ENCODE measurements around the gene PXT1.
"Not testable (repeated sequence)": the region's sequence is repeated elsewhere in the genome, so short reads cannot be mapped to it uniquely, and the experiment has no call there.

Gene PXT1

GRCh38 chr6:36368421-36368820 lies 74.2 kb downstream of the PXT1 start:
- no peak for DNase-seq

DNA sequence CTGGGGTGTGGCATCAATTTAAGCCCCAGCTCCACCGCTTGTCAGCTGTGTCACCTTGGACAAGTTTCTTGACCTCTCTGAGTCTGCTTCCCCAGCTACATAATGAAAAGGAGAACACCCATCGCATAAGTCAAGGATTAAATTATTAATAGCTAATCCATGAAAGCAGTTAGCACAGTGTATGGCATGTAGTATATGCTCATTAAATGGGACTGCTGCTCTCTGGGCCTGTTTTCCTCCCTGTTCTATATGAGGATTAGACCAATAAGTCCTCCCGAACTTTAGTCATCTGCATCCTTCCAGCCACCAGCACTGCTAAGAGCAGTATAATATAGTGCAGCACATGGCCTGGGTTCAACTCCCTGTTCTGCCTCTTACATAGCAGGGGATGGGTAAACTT lies 74.9 kb downstream of the PXT1 start:
- DNase-seq: no peak

DNA sequence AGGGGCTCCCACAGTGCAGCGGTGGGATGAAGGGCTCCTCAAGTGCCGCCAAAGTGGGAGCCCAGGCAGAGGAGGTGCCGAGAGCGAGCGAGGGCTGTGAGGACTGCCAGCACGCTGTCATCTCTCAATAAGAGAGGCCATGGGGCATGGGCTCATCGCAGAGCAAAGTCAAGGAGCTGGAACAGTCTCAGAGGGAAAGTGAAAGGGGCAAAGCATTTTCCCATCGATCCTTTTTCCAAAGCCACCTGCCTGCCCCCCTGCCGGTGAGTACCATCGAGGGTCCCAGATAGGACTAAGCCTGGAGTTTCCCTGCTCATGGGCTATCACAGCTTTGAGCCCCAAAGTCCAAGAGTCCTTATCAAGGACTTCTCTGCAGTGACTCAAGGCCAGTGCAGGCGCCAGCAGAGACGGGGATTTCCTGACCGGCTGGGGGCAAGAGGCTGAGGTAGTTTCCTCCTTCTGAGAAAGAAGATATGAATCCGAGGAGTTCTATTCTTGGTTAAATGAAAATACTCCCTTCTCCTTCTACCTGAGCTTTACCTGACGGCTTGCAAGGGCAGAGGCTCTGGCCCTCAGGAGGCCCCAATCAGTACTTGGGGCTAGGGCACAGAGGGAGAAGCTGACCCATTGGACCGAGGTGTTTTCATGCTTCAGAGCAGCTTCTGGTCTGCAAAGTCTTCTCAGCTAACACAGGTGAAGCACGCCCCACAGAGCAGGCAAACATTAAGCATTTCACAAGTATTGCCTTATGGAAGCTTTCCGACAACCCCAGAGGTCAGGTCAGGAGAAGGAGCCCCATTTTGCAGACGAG lies 77.8 kb downstream of the PXT1 start:
- DNase-seq: peak in 1 of 2 donors; percentile 12

- not testable (repeated sequence) for DNase-seq
Observed at GRCh38 chr6:36364061-36364635, 78.5 kb downstream of the PXT1 start.

DNA sequence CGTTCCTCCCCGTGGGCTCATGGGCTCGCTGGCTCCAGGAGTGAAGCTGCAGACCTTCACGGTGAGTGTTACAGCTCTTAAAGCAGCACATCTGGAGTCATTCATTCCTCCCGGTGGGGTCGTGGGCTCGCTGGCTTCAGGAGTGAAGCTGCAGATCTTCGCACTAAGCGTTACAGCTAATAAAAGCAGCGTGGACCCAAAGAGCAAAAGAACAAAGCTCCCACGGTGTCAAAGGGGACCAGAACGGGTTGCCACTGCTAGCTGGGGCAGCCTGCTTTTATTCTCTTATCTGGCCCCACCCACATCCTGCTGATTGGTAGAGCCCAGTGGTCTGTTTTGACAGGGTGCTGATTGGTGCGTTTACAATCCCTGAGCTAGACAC lies 79.3 kb downstream of the PXT1 start:
- DNase-seq: not testable (repeated sequence)

GRCh38 chr6:36362551-36363370 lies 79.9 kb downstream of the PXT1 start:
- no peak for DNase-seq

DNA sequence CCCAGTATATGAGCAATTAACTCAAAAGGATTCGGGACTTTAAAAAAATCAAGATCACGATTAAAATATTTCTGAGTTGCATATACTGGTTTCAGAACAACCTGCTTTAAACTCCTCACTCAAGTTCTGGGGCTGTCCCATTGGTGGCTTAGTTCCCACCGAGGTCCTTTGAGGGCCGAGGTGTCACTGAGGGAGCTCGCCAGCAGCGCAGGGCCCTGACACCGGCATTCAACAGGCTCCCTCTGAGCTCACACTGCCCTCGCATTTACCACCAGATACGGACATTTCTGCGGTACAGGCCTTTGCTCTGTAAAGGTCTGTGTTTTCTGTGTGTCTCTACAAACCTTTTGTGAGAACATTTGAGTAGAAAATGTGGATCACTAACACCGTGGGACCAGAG lies 81.6 kb downstream of the PXT1 start:
- no peak for DNase-seq

DNA sequence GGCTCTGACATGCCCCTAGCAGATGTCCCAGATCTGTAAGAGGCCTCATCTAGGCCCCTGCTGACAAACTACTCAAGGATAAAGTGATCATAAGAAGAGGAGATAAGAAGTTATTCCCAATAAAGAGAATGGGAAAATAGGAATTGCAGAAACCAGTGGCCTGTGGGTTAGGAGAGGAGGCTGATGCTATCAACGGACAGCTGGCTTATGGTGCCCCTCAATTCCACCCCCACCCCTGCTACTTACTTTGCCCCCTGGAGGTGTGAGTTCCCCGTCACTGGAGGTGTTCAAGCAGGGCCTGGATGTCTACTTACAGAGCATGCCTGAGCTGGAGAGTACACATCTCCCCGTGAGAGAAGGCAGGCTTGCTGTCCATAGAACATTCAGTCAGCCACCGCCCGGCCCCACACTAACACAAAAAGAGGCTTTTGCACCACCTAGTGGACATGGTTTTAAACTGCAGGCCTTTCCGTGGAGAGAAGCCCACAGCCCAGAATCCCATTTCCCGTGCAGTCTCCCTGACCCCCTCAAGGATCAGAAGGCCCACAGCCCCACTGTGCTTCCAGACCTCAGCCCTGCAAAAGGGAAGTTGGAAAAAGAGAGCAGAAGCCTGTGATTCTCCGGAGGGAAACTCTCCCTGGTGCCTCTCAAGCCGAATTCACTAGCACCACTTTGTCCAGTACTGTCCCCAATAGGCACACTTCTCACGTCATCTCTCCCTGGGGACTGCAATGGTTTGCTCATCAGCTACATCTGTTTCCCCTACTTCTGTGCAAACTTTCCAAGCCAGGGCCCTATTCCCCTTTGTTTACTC lies 82.2 kb downstream of the PXT1 start:
- peak; percentile 70 to 73 for DNase-seq

- DNase-seq: no peak
Observed at GRCh38 chr6:36358226-36358915, 84.3 kb downstream of the PXT1 start.

DNA sequence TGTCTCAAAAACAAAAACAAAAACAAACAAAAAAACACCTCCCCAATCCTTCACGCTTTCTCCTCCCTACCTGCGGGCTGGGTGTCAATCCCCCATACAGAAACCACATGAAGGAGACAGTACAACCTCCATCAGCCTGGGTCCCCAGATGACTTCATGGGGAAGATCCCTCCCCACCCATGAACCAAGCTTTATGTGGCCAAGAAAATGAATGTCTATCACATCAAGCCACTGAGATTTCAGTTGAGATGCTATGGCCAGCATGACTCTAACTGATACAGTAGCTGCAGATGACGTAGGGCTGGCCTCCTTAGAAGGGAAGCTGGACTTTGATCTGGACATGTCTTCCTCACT lies 84.8 kb downstream of the PXT1 start:
- DNase-seq: no peak

DNA sequence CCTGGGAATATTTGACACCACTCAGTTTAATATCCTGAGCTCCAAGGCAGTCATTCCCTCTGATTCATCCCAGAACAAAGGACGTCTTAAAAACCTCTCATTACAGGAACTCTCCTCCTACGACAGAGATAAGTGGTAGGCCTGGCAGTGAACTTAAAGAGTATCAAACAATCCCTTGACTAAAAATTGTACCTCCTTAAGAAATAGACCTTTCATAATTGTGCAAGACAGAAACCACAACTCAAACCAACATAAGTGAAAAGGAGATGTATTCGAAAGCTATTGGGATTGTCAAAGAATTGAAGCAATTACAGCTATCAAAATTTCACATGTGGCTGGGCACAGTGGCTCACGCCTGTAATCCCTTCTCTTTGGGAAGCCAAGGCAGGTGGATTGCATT lies 86.8 kb downstream of the PXT1 start:
- DNase-seq: no peak

DNA sequence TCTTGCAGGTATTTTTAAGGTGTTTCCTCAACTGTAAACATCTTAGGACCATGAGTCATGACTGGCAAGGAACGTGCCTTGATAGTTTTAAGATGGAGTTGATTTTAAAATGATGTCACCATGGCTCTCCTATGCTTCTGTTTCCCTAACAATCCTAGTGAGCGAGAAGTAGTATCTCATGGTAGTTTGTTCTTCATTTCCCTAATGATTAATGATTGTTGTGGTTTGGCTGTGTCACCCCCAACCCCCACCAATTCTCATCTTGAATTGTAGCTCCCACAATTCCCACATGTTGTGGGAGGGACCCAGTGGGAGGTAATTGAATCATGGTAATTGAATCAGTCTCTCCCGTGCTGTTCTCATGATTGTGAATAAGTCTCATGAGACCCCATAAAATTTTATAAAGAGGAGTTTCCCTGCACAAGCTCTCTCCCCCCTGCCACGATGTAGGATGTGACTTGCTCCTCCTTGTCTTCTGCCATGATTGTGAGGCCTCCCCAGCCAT lies 89.2 kb downstream of the PXT1 start:
- no peak for DNase-seq

- no peak for DNase-seq
Observed at GRCh38 chr6:36352477-36353157, 90.0 kb downstream of the PXT1 start.

- no peak for DNase-seq
Observed at GRCh38 chr6:36350681-36351571, 91.7 kb downstream of the PXT1 start.

GRCh38 chr6:36350082-36350481 lies 92.6 kb downstream of the PXT1 start:
- DNase-seq: no peak

GRCh38 chr6:36349240-36349639 lies 93.4 kb downstream of the PXT1 start:
- no peak for DNase-seq

DNA sequence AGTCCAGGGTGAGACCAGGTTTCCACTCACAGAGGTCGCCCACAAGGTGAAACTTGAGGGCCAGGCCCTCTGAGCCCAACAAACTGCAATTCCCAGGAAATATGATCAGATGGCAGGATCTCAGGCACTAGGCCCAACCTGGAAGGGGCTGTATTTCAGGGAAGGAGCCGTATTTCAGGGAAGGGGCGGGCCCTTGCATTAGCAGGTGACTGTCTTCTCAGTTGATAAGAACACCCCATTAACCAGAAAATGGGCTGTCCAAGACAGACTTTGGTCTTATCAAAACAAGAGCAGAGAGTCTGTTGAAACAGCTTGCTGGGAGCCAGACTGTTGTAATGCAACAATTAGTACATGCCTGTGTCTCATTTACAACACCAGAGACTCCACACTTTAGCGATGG lies 95.0 kb downstream of the PXT1 start:
- no peak for DNase-seq

DNA sequence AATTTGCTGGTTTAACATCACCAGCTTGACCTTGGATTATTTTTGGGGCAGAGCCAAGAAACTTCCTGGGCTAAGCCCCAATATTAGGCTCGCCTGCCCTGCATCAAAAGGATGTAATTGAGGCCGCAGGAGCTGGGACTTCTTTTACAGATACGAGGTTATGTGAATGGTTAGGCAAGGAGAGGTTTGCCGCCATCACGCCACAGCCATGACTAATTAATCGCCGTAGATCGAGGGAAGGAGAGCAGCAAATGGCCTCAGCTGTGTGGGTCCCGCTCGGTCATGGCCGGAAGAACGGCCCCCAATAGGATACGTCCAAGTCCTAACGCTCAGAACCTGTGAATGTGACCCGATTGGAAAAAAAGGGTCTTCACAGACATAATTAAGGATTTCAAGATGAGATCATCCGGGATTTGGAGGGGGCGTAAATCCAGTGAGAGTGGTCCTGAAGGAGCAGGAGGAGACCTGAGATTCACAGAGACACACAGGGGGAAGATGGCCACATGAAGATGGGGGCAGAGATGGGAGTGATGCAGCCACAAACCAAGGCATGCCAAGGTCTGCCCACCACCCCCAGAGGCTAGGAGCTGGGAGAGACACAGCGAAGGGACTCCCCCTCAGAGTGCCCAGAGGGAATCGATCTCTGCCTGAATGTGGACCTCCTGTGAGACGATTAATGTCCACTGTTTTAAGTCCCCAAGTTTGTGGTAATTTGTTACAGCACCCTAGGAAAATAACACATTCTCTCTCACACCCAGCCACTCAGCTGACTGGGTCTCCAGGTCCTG lies 96.0 kb downstream of the PXT1 start:
- no peak for DNase-seq

- DNase-seq: no peak
Observed at GRCh38 chr6:36345681-36346466, 96.8 kb downstream of the PXT1 start.
